Glutamatergic neuron (in vitro differentiated cells): ENCODE results near the gene AIF1L. TPM values are rescaled to one million over a fixed set of nuclear protein-coding genes. Genes with fewer than 3 reads are reported as not detected.

ENCODE experiments used
- DNase-seq: peaks from one replicate; pipeline ENCODE4 v3.0.0; 2022
- H3K27ac Mint-ChIP-seq: one replicate; pipeline ENCODE4 v1.8.0; 2020; ENCODE audit warnings: mild to moderate bottlenecking, mixed read lengths, inconsistent platforms; ENCODE audit not compliant: unreplicated experiment
- H3K27me3 Mint-ChIP-seq: one replicate; pipeline ENCODE4 v1.8.0; 2020; ENCODE audit warnings: mild to moderate bottlenecking, moderate library complexity, mixed read lengths, inconsistent platforms; ENCODE audit not compliant: unreplicated experiment
- H3K36me3 Mint-ChIP-seq: one replicate; pipeline ENCODE4 v1.8.0; 2020; ENCODE audit warnings: mild to moderate bottlenecking, mixed read lengths, inconsistent platforms; ENCODE audit not compliant: unreplicated experiment
- H3K4me1 Mint-ChIP-seq: one replicate; pipeline ENCODE4 v1.8.0; 2020; ENCODE audit warnings: mild to moderate bottlenecking, low read depth, mixed read lengths, inconsistent platforms; ENCODE audit not compliant: unreplicated experiment
- H3K4me3 Mint-ChIP-seq: one replicate; pipeline ENCODE4 v1.8.0; 2020; ENCODE audit warnings: mild to moderate bottlenecking, mixed read lengths, inconsistent platforms; ENCODE audit not compliant: unreplicated experiment
- H3K9me3 Mint-ChIP-seq: one replicate; pipeline ENCODE4 v1.8.0; 2020; ENCODE audit warnings: mild to moderate bottlenecking, moderate library complexity, mixed read lengths, inconsistent platforms; ENCODE audit not compliant: unreplicated experiment
- total RNA-seq: library from RNA; stranded (reverse); fragmentation: NEBNext Ultra II Directional; extraction: Animal tissue kit (Norgen Biotek cat#: 25700); gene quantifications from one replicate; pipeline ENCODE4 v1.2.1, GENCODE V29; 2021; ENCODE audit not compliant: unreplicated experiment
- TF ChIP-seq, protein P1 (sequence below): fragments of 200-600 bp; sonication (generic); IDR thresholded peaks from one replicate; pipeline ENCODE4 v1.5.0; 2021; ENCODE audit not compliant: partially characterized antibody, unreplicated experiment

Gene AIF1L
- total RNA-seq, 1 donor from 2014 or later = 16.7 TPM

DNA sequence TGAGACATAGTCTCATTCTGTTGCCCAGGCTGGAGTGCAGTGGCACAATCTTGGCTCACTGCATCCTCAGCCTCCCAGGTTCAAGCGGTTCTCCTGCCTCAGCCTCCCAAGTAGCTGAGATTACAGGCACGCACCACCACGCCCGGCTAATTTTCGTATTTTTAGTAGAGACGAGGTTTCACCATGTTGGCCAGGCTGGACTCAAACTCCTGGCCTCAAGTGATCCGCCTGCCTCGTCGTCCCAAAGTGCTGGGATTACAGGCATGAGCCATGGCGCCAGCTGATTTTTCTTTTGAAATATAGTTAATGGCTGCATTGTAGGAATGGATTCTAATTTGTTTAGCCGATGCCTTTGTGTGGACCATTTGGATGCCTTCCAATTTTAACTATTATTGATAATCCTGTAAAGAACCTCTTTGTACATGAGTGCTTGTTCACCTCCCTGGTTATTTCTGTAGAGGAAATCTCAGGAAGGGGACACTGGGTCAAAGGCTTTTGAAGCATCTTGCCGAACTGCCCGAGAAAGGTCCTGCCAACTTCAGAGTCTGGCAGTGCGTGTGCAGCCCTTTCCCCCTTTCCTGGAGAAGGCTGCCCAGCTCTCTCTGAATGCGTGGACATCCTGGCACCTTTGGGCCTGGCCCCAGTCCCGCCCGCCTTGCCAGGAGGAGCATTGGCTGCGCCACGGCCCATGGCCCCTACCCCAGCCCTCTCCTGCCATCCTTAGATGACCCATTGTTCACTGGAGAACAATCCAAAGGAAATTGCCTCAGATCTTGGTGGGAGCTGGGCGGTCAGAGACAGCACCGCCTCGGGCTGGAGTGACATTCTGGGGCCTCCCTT, 20.2 kb downstream of the AIF1L start:
- Mint-ChIP-seq H3K4me1 (no peaks in the 10 kb centered on the region), H3K36me3 (no peaks in the 10 kb centered on the region), H3K9me3 (no peaks in the 10 kb centered on the region), H3K4me3 (no peak overlapping the region), H3K27ac (no peak overlapping the region), H3K27me3 (peaks cover 2% of the 10 kb centered on the region)
- DNase-seq = no peak
- TF ChIP-seq, protein P1, sequence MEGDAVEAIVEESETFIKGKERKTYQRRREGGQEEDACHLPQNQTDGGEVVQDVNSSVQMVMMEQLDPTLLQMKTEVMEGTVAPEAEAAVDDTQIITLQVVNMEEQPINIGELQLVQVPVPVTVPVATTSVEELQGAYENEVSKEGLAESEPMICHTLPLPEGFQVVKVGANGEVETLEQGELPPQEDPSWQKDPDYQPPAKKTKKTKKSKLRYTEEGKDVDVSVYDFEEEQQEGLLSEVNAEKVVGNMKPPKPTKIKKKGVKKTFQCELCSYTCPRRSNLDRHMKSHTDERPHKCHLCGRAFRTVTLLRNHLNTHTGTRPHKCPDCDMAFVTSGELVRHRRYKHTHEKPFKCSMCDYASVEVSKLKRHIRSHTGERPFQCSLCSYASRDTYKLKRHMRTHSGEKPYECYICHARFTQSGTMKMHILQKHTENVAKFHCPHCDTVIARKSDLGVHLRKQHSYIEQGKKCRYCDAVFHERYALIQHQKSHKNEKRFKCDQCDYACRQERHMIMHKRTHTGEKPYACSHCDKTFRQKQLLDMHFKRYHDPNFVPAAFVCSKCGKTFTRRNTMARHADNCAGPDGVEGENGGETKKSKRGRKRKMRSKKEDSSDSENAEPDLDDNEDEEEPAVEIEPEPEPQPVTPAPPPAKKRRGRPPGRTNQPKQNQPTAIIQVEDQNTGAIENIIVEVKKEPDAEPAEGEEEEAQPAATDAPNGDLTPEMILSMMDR = no peak

DNA sequence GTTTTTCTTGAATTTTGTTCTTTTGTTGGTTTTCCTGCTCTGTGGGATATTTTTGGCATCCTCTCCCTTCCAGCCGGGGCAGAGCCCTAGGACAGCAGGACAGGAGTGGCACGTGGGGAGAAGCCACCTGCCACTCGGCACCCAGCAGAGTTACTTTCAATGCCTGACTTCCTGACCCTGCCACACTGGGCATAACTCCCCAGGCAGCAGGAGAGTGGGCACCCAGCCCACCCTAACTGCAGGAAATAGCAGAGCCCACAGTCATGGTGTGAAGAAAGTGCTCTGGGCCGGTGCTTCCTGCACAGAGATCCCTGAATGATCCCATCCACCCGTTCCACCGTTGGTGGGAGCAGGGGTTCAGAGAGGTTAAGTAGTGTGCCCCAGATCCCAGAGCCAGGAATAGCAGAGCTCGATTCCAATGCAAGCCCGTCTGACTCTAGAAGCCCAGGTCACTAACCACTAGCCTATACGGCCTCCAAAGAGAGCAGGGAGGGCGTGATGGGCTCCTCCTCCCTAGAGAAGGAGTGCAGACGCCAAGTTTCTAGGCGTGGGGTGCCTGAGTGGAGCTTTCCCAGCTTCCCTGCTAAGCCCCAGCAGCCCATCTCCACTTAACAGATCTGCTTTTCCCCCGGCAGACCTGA, 20.9 kb downstream of the AIF1L start:
- TF ChIP-seq, protein P1 = no peak
- DNase-seq = no peak
- H3K27ac Mint-ChIP-seq = no peak overlapping the region
- H3K4me1 Mint-ChIP-seq = no peaks in the 10 kb centered on the region
- no peak overlapping the region for H3K4me3 Mint-ChIP-seq
- H3K9me3 Mint-ChIP-seq = no peaks in the 10 kb centered on the region
- H3K27me3 Mint-ChIP-seq = peaks cover 2% of the 10 kb centered on the region
- no peaks in the 10 kb centered on the region for H3K36me3 Mint-ChIP-seq

DNA sequence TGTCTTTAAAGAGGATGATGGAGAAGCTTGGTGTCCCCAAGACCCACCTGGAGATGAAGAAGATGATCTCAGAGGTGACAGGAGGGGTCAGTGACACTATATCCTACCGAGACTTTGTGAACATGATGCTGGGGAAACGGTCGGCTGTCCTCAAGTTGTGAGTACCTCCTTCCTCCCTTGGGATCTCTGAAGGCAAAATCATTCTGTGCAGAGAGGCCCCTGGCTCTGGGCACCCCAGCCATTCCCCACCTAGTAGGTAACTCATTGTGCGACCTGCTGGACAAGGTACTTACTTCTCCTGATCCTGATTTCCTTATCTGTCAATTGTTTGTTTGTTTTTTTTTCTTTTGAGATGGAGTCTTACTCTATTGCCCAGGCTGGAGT, 21.4 kb downstream of the AIF1L start:
- H3K4me3 Mint-ChIP-seq = no peak overlapping the region
- TF ChIP-seq, protein P1 = no peak
- peaks cover 1% of the 10 kb centered on the region for H3K27me3 Mint-ChIP-seq
- no peaks in the 10 kb centered on the region for H3K4me1 Mint-ChIP-seq
- H3K9me3 Mint-ChIP-seq = no peaks in the 10 kb centered on the region
- no peaks in the 10 kb centered on the region for H3K36me3 Mint-ChIP-seq
- H3K27ac Mint-ChIP-seq = no peak overlapping the region
- DNase-seq = no peak

DNA sequence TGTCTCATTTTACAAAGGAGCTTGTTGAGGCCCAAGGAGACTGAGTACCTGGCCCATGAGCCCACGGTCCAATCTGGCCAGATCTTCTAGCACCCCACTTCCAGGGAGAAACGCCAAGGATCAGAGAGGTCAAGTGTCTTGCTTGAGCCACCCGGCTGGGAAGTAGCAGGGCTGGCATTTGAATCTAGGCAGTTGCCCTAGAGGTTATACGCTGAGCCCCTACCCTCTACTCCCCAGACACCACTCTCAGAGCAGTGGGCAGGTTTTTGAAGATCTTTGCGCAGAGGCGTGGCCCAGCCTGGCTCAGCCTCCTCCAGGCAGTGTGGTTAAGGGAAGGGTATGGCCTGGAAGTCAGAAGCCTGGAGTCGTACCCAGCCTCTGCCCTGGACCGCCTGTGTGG, 23.3 kb downstream of the AIF1L start:
- Mint-ChIP-seq H3K27me3 (no peaks in the 10 kb centered on the region), H3K27ac (no peak overlapping the region), H3K9me3 (no peaks in the 10 kb centered on the region), H3K4me1 (no peaks in the 10 kb centered on the region), H3K36me3 (no peaks in the 10 kb centered on the region), H3K4me3 (no peak overlapping the region)
- DNase-seq = no peak
- TF ChIP-seq, protein P1 = no peak
